ENCODE results near the gene LMAN1L.

DNA sequence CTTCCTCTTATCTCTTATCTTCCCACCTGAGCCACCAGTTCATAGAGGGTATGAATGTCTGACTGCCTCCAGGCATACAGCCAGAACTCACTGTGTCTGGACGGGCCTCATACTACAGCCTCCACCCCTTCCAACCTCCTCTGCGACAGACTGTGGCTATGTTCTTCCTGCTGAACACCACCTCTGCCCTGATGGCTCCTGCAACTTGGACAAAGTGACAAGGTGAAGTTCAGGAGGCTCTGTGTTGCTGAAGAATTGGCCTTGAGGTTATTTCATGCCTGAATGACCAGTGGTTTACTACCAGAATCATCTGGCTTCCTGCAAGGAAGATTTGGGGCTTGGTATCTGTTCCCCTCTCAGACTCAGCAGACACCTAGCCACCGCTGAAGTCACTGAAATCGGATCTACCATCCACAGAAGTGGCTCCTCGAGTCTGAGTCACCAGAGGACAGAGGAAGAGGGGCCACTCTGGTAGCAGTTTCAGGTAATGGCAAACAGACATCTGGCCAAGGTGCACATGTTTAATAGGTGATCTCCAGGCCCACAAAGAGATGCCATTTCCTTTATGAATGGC is 44.5 kb downstream of the LMAN1L start:
- TF ChIP-seq CTCF (IDR thresholded peaks at IDR 0.05): no peak
- TF ChIP-seq POLR2A (IDR thresholded peaks at IDR 0.05): no peak
